Ishikawa (cell line): ENCODE data around the gene ATP6V0B.
A peak's percentile ranks its signal among the peaks of the same experiment; 100 is the strongest.

Experiments
- CEBPB ChIP-seq: IDR thresholded peaks from 2 replicates; pipeline ENCODE4 v1.6.1; 2012
- CREB1 ChIP-seq: IDR thresholded peaks from 2 replicates; pipeline ENCODE4 v1.6.1; 2012; ENCODE audit warnings: low read depth
- EGR1 ChIP-seq: IDR thresholded peaks from 2 replicates; pipeline ENCODE4 v1.6.1; 2012
- EP300 ChIP-seq: IDR thresholded peaks from 2 replicates; pipeline ENCODE4 v1.6.1; 2012; ENCODE audit warnings: borderline replicate concordance
- FOXM1 ChIP-seq: IDR thresholded peaks from 2 replicates; pipeline ENCODE4 v1.6.1; 2012; ENCODE audit warnings: low read depth, borderline replicate concordance
- NFIC ChIP-seq: IDR thresholded peaks from 2 replicates; pipeline ENCODE4 v1.6.1; 2012
- RAD21 ChIP-seq: IDR thresholded peaks from 2 replicates; pipeline ENCODE4 v1.6.1; 2012; ENCODE audit warnings: low read depth
- TAF1 ChIP-seq: IDR thresholded peaks from 2 replicates; pipeline ENCODE4 v1.6.1; 2012; ENCODE audit warnings: low read depth, mild to moderate bottlenecking
- TCF12 ChIP-seq: IDR thresholded peaks from 2 replicates; pipeline ENCODE4 v1.6.1; 2012; ENCODE audit warnings: low read depth
- TEAD4 ChIP-seq: IDR thresholded peaks from 2 replicates; pipeline ENCODE4 v1.6.1; 2012
- YY1 ChIP-seq: IDR thresholded peaks from 2 replicates; pipeline ENCODE4 v1.6.1; 2012; ENCODE audit warnings: low read depth
- ZBTB7A ChIP-seq: IDR thresholded peaks from 2 replicates; pipeline ENCODE4 v1.6.1; 2012; ENCODE audit warnings: low read depth
- TF ChIP-seq, protein P1 (sequence below): IDR thresholded peaks from 2 replicates; pipeline ENCODE4 v1.6.1; 2012
- TF ChIP-seq, protein P2 (sequence below): IDR thresholded peaks from 2 replicates; pipeline ENCODE4 v1.6.1; 2012
- TF ChIP-seq, protein P3 (sequence below): IDR thresholded peaks from 2 replicates; pipeline ENCODE4 v1.6.1; 2012; ENCODE audit warnings: low read depth, mild to moderate bottlenecking

ATP6V0B gene

DNA sequence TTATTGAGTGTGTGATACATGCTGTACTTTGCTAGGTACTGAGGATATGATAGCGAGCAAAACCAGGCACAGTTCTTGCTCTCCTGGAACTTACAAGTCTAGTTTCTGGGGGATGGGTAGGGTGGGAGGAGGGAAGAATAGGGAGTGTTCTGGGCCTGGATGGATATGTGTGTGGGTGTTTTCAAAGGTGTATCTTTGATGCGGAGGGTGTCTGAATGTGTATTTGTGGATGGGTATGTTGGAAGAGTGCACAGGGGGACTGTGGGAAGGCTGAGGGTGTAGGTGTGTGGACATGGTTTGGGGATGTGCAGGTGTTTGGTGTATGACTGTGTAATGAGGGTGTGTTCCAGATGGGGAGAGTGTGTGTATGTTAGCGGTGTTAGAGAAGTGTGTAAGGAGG lies 9.4 kb upstream of the ATP6V0B start:
- TF ChIP-seq CREB1 (no peak), YY1 (no peak), TAF1 (no peak), RAD21 (no peak), TCF12 (no peak), ZBTB7A (no peak), TEAD4 (no peak), NFIC (no peak), CEBPB (no peak), FOXM1 (no peak)
- TF ChIP-seq, protein P1, sequence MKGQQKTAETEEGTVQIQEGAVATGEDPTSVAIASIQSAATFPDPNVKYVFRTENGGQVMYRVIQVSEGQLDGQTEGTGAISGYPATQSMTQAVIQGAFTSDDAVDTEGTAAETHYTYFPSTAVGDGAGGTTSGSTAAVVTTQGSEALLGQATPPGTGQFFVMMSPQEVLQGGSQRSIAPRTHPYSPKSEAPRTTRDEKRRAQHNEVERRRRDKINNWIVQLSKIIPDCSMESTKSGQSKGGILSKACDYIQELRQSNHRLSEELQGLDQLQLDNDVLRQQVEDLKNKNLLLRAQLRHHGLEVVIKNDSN, result no peak
- TF ChIP-seq, protein P2, sequence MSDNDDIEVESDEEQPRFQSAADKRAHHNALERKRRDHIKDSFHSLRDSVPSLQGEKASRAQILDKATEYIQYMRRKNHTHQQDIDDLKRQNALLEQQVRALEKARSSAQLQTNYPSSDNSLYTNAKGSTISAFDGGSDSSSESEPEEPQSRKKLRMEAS, result no peak
- TF ChIP-seq, protein P3, sequence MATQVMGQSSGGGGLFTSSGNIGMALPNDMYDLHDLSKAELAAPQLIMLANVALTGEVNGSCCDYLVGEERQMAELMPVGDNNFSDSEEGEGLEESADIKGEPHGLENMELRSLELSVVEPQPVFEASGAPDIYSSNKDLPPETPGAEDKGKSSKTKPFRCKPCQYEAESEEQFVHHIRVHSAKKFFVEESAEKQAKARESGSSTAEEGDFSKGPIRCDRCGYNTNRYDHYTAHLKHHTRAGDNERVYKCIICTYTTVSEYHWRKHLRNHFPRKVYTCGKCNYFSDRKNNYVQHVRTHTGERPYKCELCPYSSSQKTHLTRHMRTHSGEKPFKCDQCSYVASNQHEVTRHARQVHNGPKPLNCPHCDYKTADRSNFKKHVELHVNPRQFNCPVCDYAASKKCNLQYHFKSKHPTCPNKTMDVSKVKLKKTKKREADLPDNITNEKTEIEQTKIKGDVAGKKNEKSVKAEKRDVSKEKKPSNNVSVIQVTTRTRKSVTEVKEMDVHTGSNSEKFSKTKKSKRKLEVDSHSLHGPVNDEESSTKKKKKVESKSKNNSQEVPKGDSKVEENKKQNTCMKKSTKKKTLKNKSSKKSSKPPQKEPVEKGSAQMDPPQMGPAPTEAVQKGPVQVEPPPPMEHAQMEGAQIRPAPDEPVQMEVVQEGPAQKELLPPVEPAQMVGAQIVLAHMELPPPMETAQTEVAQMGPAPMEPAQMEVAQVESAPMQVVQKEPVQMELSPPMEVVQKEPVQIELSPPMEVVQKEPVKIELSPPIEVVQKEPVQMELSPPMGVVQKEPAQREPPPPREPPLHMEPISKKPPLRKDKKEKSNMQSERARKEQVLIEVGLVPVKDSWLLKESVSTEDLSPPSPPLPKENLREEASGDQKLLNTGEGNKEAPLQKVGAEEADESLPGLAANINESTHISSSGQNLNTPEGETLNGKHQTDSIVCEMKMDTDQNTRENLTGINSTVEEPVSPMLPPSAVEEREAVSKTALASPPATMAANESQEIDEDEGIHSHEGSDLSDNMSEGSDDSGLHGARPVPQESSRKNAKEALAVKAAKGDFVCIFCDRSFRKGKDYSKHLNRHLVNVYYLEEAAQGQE, result no peak

DNA sequence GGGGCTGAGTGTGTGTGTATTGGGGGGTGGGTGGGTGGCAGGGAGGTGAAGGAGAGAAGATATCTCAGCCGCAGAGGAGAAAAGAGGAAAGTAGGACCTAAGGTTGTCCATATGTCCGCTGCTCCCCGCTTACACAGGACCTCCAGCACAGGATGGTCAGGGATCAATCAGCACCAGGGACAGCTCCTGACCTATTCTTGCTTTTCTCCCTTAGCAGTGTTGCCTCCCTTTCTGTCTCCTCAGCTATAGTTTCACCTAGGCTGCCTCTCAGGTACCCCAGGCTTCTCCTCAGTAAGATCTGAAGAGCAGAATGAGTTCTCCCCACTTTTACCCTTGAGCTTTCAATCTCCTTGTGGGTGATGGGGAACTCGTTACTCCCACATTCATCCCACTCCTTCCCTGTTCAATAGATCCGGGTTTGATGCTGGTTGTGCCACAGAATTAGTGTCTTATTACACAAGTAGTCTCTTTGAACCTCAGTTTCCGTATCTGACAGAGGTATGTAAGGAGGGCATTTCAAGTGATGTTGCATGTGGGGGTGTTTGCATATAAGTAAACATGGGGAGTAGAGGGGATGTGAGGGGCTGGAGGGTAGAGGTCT lies 6.3 kb upstream of the ATP6V0B start:
- no peak for TF ChIP-seq YY1
- no peak for TF ChIP-seq RAD21
- TF ChIP-seq TEAD4, result no peak
- TF ChIP-seq, protein P2, result no peak
- TF ChIP-seq FOXM1, result no peak
- no peak for TF ChIP-seq ZBTB7A
- TF ChIP-seq, protein P3, result peak; percentile 93

DNA sequence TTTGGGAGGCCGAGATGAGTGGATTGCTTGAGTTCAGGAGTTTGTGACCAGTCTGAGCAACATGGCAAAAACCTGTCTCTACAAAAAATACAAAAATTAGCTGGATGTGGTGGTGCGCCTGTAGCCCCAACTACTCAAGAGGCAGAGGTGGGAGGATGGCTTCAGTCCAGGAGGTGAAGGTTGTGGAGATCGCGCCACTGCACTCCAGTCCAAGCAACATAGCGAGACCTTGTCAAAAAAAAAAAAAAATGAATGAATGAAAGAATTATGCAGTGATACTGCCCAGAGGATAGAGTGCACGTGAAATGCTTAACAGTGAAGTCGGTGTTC lies 5.4 kb upstream of the ATP6V0B start:
- TF ChIP-seq RAD21 (no peak), CREB1 (no peak), NFIC (no peak), TEAD4 (no peak)

DNA sequence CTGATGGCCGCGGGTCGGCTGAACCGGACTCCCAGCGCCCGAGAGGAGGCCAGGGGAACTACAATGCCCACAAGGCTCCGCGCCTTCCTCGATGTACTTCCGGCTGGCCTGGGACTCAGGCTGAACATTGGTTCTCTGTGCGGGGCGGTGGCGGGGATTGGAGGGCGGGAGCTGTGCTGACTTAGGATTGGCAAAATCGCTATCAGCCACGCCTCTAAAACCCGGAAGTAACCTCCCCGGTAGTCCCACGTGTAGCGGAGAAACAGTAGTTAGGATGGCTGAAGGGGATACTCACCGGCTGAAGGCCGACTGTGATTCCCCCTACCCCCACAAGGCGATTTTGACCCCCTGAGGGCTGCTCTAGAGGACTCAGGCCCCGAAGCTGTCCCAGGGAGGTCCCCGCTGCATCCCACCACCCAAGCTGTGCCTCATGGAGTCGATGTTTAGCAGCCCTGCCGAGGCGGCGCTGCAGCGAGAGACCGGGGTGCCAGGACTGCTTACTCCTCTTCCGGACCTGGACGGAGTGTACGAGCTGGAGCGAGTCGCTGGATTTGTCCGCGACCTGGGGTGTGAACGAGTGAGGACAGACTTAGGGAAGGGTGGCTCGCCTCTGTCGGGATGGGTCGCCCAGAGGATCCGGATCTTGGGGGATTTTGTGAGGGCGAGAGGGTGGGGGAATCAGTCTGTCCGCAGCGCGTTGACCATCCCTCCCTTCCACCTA lies 4.9 kb upstream of the ATP6V0B start, which contains the start of gene DPH2:
Gene DPH2 (plus strand): TSS at position 265 of the 721 bp plus-strand sequence. CDS start 166 bp downstream, at position 431.
- TF ChIP-seq ZBTB7A (no peak), TAF1 (peak; percentile 36), YY1 (peak; percentile 58)
- TF ChIP-seq, protein P1, result peak; percentile 91
- TF ChIP-seq, protein P2, result peak; percentile 94
- TF ChIP-seq, protein P3, result no peak

DNA sequence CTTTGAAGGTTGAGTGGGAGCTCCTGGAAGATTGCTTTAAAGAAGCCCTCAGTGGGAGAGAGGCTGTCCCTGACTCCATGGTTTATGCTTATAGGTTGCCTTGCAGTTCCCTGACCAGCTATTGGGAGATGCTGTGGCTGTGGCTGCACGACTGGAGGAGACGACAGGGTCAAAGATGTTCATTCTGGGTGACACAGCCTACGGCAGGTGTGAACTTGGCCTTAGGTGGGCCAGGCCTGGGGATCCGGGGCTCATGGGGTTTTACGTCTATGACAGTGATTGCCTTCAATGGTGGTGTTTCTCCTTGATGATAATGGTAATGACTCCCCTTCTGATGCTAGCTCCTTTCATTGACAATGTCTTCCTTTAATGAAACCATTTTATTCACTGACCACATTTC lies 4.3 kb upstream of the ATP6V0B start:
- TF ChIP-seq, protein P3, result no peak
- TF ChIP-seq FOXM1 (no peak), RAD21 (no peak), CREB1 (no peak), EP300 (no peak), TEAD4 (no peak), CEBPB (no peak), EGR1 (no peak), YY1 (no peak), NFIC (no peak), TAF1 (no peak), ZBTB7A (no peak), TCF12 (no peak)
- TF ChIP-seq, protein P2, result no peak
- TF ChIP-seq, protein P1, result no peak
